ENCODE measurements around the gene BORCS8. TPM values are rescaled to one million over a fixed set of nuclear protein-coding genes. Genes with fewer than 3 reads are reported as not detected.
A peak's percentile ranks its signal among the peaks of the same experiment; 100 is the strongest.

Gene BORCS8
- total RNA-seq, 4 donors from 2014 or later = 17.2 to 32.2 (median 22.1) TPM

GRCh38 chr19:19169236-19170052 lies 22.5 kb downstream of the BORCS8 start:
- no peaks in the 10 kb centered on the region for H3K36me3 ChIP-seq
- H3K4me3 ChIP-seq = peak overlapping the region in 3 of 4 donors; percentile 37 to 43 (median 38)
- H3K4me1 ChIP-seq = peaks cover 0 to 14% (median 7%) of the 10 kb centered on the region in 4 donors
- DNase-seq = no peak
- H3K9me3 ChIP-seq = no peaks in the 10 kb centered on the region
- H3K27me3 ChIP-seq = no peaks in the 10 kb centered on the region
- H3K27ac ChIP-seq = no peak overlapping the region
- no peak for TF ChIP-seq POLR2A (IDR thresholded peaks at IDR 0.05)
- TF ChIP-seq CTCF (IDR thresholded peaks at IDR 0.05) = no peak

- Histone ChIP-seq H3K4me3 (no peak overlapping the region), H3K4me1 (peaks cover 0 to 14% (median 7%) of the 10 kb centered on the region in 4 donors), H3K9me3 (no peaks in the 10 kb centered on the region), H3K27me3 (no peaks in the 10 kb centered on the region), H3K36me3 (no peaks in the 10 kb centered on the region), H3K27ac (no peak overlapping the region)
- DNase-seq = no peak
- TF ChIP-seq POLR2A (IDR thresholded peaks at IDR 0.05) (no peak), CTCF (IDR thresholded peaks at IDR 0.05) (no peak)
Measured at GRCh38 chr19:19167612-19168011, 24.3 kb downstream of the BORCS8 start.

GRCh38 chr19:19165396-19165795 lies 26.6 kb downstream of the BORCS8 start:
- DNase-seq = no peak
- no peak overlapping the region for H3K4me3 ChIP-seq
- TF ChIP-seq POLR2A (IDR thresholded peaks at IDR 0.05) = no peak
- TF ChIP-seq CTCF (IDR thresholded peaks at IDR 0.05) = no peak
- H3K9me3 ChIP-seq = no peaks in the 10 kb centered on the region
- peaks cover 0 to 10% (median 5%) of the 10 kb centered on the region in 4 donors for H3K4me1 ChIP-seq
- no peak overlapping the region for H3K27ac ChIP-seq
- no peaks in the 10 kb centered on the region for H3K36me3 ChIP-seq
- H3K27me3 ChIP-seq = no peaks in the 10 kb centered on the region

GRCh38 chr19:19162495-19162894 lies 29.5 kb downstream of the BORCS8 start:
- no peak overlapping the region for H3K4me3 ChIP-seq
- H3K4me1 ChIP-seq = no peaks in the 10 kb centered on the region
- no peak for DNase-seq
- no peaks in the 10 kb centered on the region for H3K36me3 ChIP-seq
- no peaks in the 10 kb centered on the region for H3K9me3 ChIP-seq
- no peak overlapping the region for H3K27ac ChIP-seq
- H3K27me3 ChIP-seq = no peaks in the 10 kb centered on the region
- TF ChIP-seq POLR2A (IDR thresholded peaks at IDR 0.05) = no peak
- TF ChIP-seq CTCF (IDR thresholded peaks at IDR 0.05) = no peak

GRCh38 chr19:19160461-19161035 lies 31.4 kb downstream of the BORCS8 start:
- Histone ChIP-seq H3K4me1 (no peaks in the 10 kb centered on the region), H3K9me3 (no peaks in the 10 kb centered on the region), H3K27ac (peak overlapping the region in 2 of 4 donors; percentile 39 to 49), H3K4me3 (peak overlapping the region in 1 of 4 donors; percentile 18), H3K27me3 (no peaks in the 10 kb centered on the region), H3K36me3 (no peaks in the 10 kb centered on the region)
- TF ChIP-seq POLR2A (IDR thresholded peaks at IDR 0.05) = no peak
- TF ChIP-seq CTCF (IDR thresholded peaks at IDR 0.05) = no peak
- DNase-seq = peak in 2 of 3 donors; percentile 66 to 75

Measured in Peyer's patch (tissue), 4 donors.